ENCODE data around the gene ARHGAP42.

DNA sequence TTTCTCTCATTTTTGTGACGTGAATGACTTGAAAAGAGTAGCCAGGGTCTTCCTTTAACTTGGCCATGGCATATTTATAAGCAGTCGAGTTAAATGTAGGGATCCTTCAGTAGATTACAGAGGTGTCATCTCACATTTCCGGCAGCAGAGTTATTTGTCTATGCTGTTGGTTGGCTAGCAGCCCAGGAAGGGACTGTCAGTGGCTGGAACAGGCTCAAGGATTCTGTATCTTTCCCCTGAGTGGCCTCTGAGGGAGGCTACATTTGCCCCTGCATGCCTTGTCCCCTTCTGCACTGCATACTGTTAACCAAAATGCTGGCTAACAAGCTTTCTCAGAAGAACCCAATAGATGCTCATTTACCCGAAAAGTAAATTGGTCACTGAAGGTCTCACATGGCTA, 254.9 kb downstream of the ARHGAP42 start:
- TF ChIP-seq EZH2 (IDR thresholded peaks at IDR 0.05; ENCODE audit: borderline replicate concordance, low read length), result no peak
- TF ChIP-seq, protein P1, sequence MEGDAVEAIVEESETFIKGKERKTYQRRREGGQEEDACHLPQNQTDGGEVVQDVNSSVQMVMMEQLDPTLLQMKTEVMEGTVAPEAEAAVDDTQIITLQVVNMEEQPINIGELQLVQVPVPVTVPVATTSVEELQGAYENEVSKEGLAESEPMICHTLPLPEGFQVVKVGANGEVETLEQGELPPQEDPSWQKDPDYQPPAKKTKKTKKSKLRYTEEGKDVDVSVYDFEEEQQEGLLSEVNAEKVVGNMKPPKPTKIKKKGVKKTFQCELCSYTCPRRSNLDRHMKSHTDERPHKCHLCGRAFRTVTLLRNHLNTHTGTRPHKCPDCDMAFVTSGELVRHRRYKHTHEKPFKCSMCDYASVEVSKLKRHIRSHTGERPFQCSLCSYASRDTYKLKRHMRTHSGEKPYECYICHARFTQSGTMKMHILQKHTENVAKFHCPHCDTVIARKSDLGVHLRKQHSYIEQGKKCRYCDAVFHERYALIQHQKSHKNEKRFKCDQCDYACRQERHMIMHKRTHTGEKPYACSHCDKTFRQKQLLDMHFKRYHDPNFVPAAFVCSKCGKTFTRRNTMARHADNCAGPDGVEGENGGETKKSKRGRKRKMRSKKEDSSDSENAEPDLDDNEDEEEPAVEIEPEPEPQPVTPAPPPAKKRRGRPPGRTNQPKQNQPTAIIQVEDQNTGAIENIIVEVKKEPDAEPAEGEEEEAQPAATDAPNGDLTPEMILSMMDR (IDR thresholded peaks at IDR 0.05; ENCODE audit: low read length), result no peak

Measured in OCI-LY1 (cell line).